RKO (cell line): Measurements from ENCODE around the gene FGF3.

Source experiments
- DNase-seq: peaks from one replicate; pipeline ENCODE4 v3.0.0-alpha.2; 2016; ENCODE audit warnings: low spot score

Gene FGF3

GRCh38 chr11:69823641-69824265 lies 4.5 kb upstream of the FGF3 start:
- DNase-seq: no peak

GRCh38 chr11:69822676-69823494 lies 3.7 kb upstream of the FGF3 start:
- no peak for DNase-seq

GRCh38 chr11:69821511-69822040 lies 2.4 kb upstream of the FGF3 start:
- no peak for DNase-seq

- no peak for DNase-seq
Observed at GRCh38 chr11:69820441-69820840, 1.2 kb upstream of the FGF3 start.

GRCh38 chr11:69819541-69820070 lies 390 bp upstream of the FGF3 start:
- DNase-seq: no peak

GRCh38 chr11:69818231-69818602 lies 999 bp downstream of the FGF3 start:
- DNase-seq: no peak

GRCh38 chr11:69817265-69818230 lies 1.7 kb downstream of the FGF3 start:
- no peak for DNase-seq

- no peak for DNase-seq
Observed at GRCh38 chr11:69816671-69817070, 2.5 kb downstream of the FGF3 start.

- no peak for DNase-seq
Observed at GRCh38 chr11:69815973-69816372, 3.2 kb downstream of the FGF3 start.

GRCh38 chr11:69814902-69815301 lies 4.3 kb downstream of the FGF3 start:
- no peak for DNase-seq

- DNase-seq: no peak
Observed at GRCh38 chr11:69814411-69814810, 4.8 kb downstream of the FGF3 start.

GRCh38 chr11:69813839-69814238 lies 5.4 kb downstream of the FGF3 start:
- DNase-seq: no peak

GRCh38 chr11:69812946-69813345 lies 6.3 kb downstream of the FGF3 start:
- DNase-seq: no peak

GRCh38 chr11:69812256-69812655 lies 7.0 kb downstream of the FGF3 start:
- no peak for DNase-seq

- no peak for DNase-seq
Observed at GRCh38 chr11:69811431-69811830, 7.8 kb downstream of the FGF3 start.

GRCh38 chr11:69810289-69811118 lies 8.7 kb downstream of the FGF3 start:
- DNase-seq: no peak

GRCh38 chr11:69808667-69809086 lies 10.5 kb downstream of the FGF3 start:
- no peak for DNase-seq

- no peak for DNase-seq
Observed at GRCh38 chr11:69807106-69807815, 12.0 kb downstream of the FGF3 start.

GRCh38 chr11:69804769-69805508 lies 14.3 kb downstream of the FGF3 start:
- no peak for DNase-seq
